Hepatocyte (in vitro differentiated cells): Measurements from ENCODE around the gene TIAL1.

Source experiments
- EZH2 ChIP-seq: fragments of 200-600 bp; sonication (generic); IDR thresholded peaks from 2 replicates; pipeline ENCODE4 v1.6.1; 2016; ENCODE audit warnings: antibody characterized with exemption, mild to moderate bottlenecking, borderline replicate concordance
- TF ChIP-seq, protein P1 (sequence below): fragments of 200-600 bp; sonication (generic); IDR thresholded peaks from 2 replicates; pipeline ENCODE4 v1.5.1; 2016; ENCODE audit warnings: antibody characterized with exemption, mild to moderate bottlenecking; ENCODE audit not compliant: poor library complexity

DNA sequence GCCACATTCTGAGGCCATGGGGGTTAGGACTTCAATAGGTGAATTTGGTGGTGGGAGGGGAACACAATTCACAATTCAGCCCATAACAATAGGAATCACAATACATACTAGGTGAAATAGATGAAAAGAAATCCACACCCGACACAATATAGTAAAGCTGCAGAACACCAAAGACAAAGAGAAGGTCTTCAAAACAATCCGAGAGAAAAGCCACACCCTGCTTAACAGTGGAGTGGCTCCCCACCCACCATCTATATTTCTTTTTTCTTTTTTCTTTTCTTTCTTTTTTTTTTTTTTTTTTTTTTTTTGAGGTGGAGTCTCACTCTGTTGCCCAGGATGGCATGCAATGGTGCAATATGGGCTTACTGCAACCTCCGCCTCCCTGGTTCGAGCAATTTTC lies 14.7 kb upstream of the TIAL1 start:
- TF ChIP-seq, protein P1, sequence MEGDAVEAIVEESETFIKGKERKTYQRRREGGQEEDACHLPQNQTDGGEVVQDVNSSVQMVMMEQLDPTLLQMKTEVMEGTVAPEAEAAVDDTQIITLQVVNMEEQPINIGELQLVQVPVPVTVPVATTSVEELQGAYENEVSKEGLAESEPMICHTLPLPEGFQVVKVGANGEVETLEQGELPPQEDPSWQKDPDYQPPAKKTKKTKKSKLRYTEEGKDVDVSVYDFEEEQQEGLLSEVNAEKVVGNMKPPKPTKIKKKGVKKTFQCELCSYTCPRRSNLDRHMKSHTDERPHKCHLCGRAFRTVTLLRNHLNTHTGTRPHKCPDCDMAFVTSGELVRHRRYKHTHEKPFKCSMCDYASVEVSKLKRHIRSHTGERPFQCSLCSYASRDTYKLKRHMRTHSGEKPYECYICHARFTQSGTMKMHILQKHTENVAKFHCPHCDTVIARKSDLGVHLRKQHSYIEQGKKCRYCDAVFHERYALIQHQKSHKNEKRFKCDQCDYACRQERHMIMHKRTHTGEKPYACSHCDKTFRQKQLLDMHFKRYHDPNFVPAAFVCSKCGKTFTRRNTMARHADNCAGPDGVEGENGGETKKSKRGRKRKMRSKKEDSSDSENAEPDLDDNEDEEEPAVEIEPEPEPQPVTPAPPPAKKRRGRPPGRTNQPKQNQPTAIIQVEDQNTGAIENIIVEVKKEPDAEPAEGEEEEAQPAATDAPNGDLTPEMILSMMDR = no peak
- TF ChIP-seq EZH2 = no peak
